ENCODE measurements around the gene ZNF586. TPM values are rescaled to one million over a fixed set of nuclear protein-coding genes. Genes with fewer than 3 reads are reported as not detected.
"Not testable (repeated sequence)": the region's sequence is repeated elsewhere in the genome, so short reads cannot be mapped to it uniquely, and the experiment has no call there.

ZNF586 gene
- total RNA-seq, 6 donors from 2014 or later: 13.2 to 30.4 (median 19.6) TPM

GRCh38 chr19:57803265-57803593, 33.8 kb downstream of the ZNF586 start:
- H3K36me3 ChIP-seq: peaks cover 3 to 20% (median 6%) of the 10 kb centered on the region in 4 donors
- peak overlapping the region; percentile 27 to 51 (median 48) for H3K4me3 ChIP-seq
- ATAC-seq (ENCODE audit: low FRiP score in 2 of 2): no peak
- 9 to 15% methylated on average over 6 of the region's 6 CpGs for WGBS, 2 donors
- peak overlapping the region; percentile 56 to 87 (median 76) for H3K27ac ChIP-seq
- peaks cover 8 to 40% (median 19%) of the 10 kb centered on the region in 4 donors for H3K4me1 ChIP-seq
- no peak for TF ChIP-seq POLR2AphosphoS5 (IDR thresholded peaks at IDR 0.05)
- no peak for TF ChIP-seq EP300 (IDR thresholded peaks at IDR 0.05)
- TF ChIP-seq CTCF (IDR thresholded peaks at IDR 0.05): no peak
- no peak for TF ChIP-seq POLR2A (IDR thresholded peaks at IDR 0.05)
- no peaks in the 10 kb centered on the region for H3K9me3 ChIP-seq
- no peaks in the 10 kb centered on the region for H3K27me3 ChIP-seq
- DNase-seq: no peak

- DNase-seq: no peak
- ATAC-seq (ENCODE audit: low FRiP score in 2 of 2): peak; percentile 34 to 75
- peak overlapping the region; percentile 56 to 87 (median 76) for H3K27ac ChIP-seq
Measured at GRCh38 chr19:57803594-57804325, 34.3 kb downstream of the ZNF586 start.

GRCh38 chr19:57807541-57807940, 38.1 kb downstream of the ZNF586 start:
- TF ChIP-seq POLR2AphosphoS5 (IDR thresholded peaks at IDR 0.05) (no peak), CTCF (IDR thresholded peaks at IDR 0.05) (no peak), EP300 (IDR thresholded peaks at IDR 0.05) (no peak), POLR2A (IDR thresholded peaks at IDR 0.05) (no peak)
- Histone ChIP-seq H3K36me3 (peaks cover 7 to 54% (median 21%) of the 10 kb centered on the region in 4 donors), H3K4me3 (no peak overlapping the region), H3K4me1 (peaks cover 17 to 40% (median 28%) of the 10 kb centered on the region in 4 donors), H3K9me3 (no peaks in the 10 kb centered on the region), H3K27ac (no peak overlapping the region), H3K27me3 (no peaks in the 10 kb centered on the region)
- WGBS, 2 donors: 92 to 95% methylated on average over 2 of the region's 2 CpGs
- no peak for ATAC-seq (ENCODE audit: low FRiP score in 2 of 2)
- DNase-seq: no peak

More at GRCh38 chr19:57803594-57804325, 34.3 kb downstream of the ZNF586 start:
- Histone ChIP-seq H3K9me3 (no peaks in the 10 kb centered on the region), H3K4me1 (peaks cover 8 to 40% (median 16%) of the 10 kb centered on the region in 4 donors), H3K27me3 (no peaks in the 10 kb centered on the region), H3K4me3 (peak overlapping the region; percentile 27 to 51 (median 48)), H3K36me3 (peaks cover 7 to 24% (median 9%) of the 10 kb centered on the region in 4 donors)
- 2 to 8% methylated on average over 19 of the region's 19 CpGs for whole genome bisulfite sequencing, 2 donors
- TF ChIP-seq POLR2A (IDR thresholded peaks at IDR 0.05) (no peak), EP300 (IDR thresholded peaks at IDR 0.05) (no peak), CTCF (IDR thresholded peaks at IDR 0.05) (no peak), POLR2AphosphoS5 (IDR thresholded peaks at IDR 0.05) (no peak)

GRCh38 chr19:57810410-57811295, 41.2 kb downstream of the ZNF586 start:
- peak in 1 of 2 donors; percentile 45 for DNase-seq
- ATAC-seq (ENCODE audit: low FRiP score in 2 of 2); H3K9me3 ChIP-seq; H3K4me3 ChIP-seq; H3K27me3 ChIP-seq: not testable (repeated sequence)
- peak overlapping the region in 1 of 4 donors; percentile 34 for H3K27ac ChIP-seq
- WGBS, 2 donors: 70 to 71% methylated on average over 17 of the region's 17 CpGs
- TF ChIP-seq EP300 (IDR thresholded peaks at IDR 0.05): peak in 1 of 4 donors; percentile 7
- H3K36me3 ChIP-seq: peaks cover 7 to 58% (median 21%) of the 10 kb centered on the region in 4 donors
- peaks cover 20 to 38% (median 27%) of the 10 kb centered on the region in 4 donors for H3K4me1 ChIP-seq

- WGBS, 2 donors: 64 to 73% methylated on average over 3 of the region's 3 CpGs
- no peaks in the 10 kb centered on the region for H3K9me3 ChIP-seq
- H3K27me3 ChIP-seq: no peaks in the 10 kb centered on the region
- DNase-seq (no peak), ATAC-seq (ENCODE audit: low FRiP score in 2 of 2) (no peak)
- H3K36me3 ChIP-seq: peaks cover 7 to 47% (median 21%) of the 10 kb centered on the region in 4 donors
- peak overlapping the region; percentile 9 to 84 (median 64) for H3K27ac ChIP-seq
- TF ChIP-seq POLR2AphosphoS5 (IDR thresholded peaks at IDR 0.05) (no peak), POLR2A (IDR thresholded peaks at IDR 0.05) (peak in 1 of 4 donors; percentile 20), EP300 (IDR thresholded peaks at IDR 0.05) (no peak)
- no peak overlapping the region for H3K4me3 ChIP-seq
- H3K4me1 ChIP-seq: peaks cover 20 to 38% (median 26%) of the 10 kb centered on the region in 4 donors
Measured at GRCh38 chr19:57812226-57812625, 42.8 kb downstream of the ZNF586 start.

GRCh38 chr19:57812975-57813820, 43.7 kb downstream of the ZNF586 start:
- not testable (repeated sequence) for H3K9me3 ChIP-seq; DNase-seq; ATAC-seq (ENCODE audit: low FRiP score in 2 of 2); H3K27me3 ChIP-seq
- peaks cover 20 to 38% (median 25%) of the 10 kb centered on the region in 4 donors for H3K4me1 ChIP-seq
- peak overlapping the region; percentile 73 to 89 (median 83) for H3K27ac ChIP-seq
- WGBS, 2 donors: 83 to 86% methylated on average over 10 to 13 of the region's 13 CpGs
- peaks cover 4 to 38% (median 16%) of the 10 kb centered on the region in 4 donors for H3K36me3 ChIP-seq
- H3K4me3 ChIP-seq: peak overlapping the region in 3 of 4 donors; percentile 74 to 84 (median 78)

Data from upper lobe of left lung (tissue), 6 donors.